GM19193 (cell line): ENCODE measurements around the gene BRD1.

Source experiments
- POLR2A ChIP-seq: IDR thresholded peaks from 4 replicates; pipeline ENCODE4 v1.6.1; 2011; ENCODE audit not compliant: insufficient read depth, insufficient read length; ENCODE audit errors: extremely low read depth

BRD1 gene

GRCh38 chr22:49827853-49828598 lies at the start of gene BRD1:
Gene BRD1 (minus strand): TSS chr22:49827873. CDS start chr22:49824317, 3,556 bp downstream.
- peak; percentile 62 for TF ChIP-seq POLR2A

GRCh38 chr22:49873228-49873940 lies 45.7 kb upstream of the BRD1 start:
- no peak for TF ChIP-seq POLR2A

GRCh38 chr22:49872347-49872746 lies 44.7 kb upstream of the BRD1 start:
- no peak for TF ChIP-seq POLR2A

- TF ChIP-seq POLR2A: no peak
Measured at GRCh38 chr22:49871482-49871881, 43.8 kb upstream of the BRD1 start.

- no peak for TF ChIP-seq POLR2A
Measured at GRCh38 chr22:49869845-49870712, 42.4 kb upstream of the BRD1 start.

GRCh38 chr22:49869086-49869830 lies 41.6 kb upstream of the BRD1 start:
- no peak for TF ChIP-seq POLR2A

- TF ChIP-seq POLR2A: no peak
Measured at GRCh38 chr22:49867303-49868265, 39.9 kb upstream of the BRD1 start.

- TF ChIP-seq POLR2A: no peak
Measured at GRCh38 chr22:49866646-49867045, 39.0 kb upstream of the BRD1 start.

GRCh38 chr22:49866134-49866533 lies 38.5 kb upstream of the BRD1 start:
- no peak for TF ChIP-seq POLR2A

- TF ChIP-seq POLR2A: no peak
Measured at GRCh38 chr22:49865156-49865555, 37.5 kb upstream of the BRD1 start.

GRCh38 chr22:49863931-49864330 lies 36.3 kb upstream of the BRD1 start:
- TF ChIP-seq POLR2A: no peak

- no peak for TF ChIP-seq POLR2A
Measured at GRCh38 chr22:49862496-49862776, 34.8 kb upstream of the BRD1 start.

- no peak for TF ChIP-seq POLR2A
Measured at GRCh38 chr22:49861642-49862495, 34.2 kb upstream of the BRD1 start.
